A673 (cell line): ENCODE measurements around the gene MAN2A2.
"Not testable (repeated sequence)": the region's sequence is repeated elsewhere in the genome, so short reads cannot be mapped to it uniquely, and the experiment has no call there.

Experiments
- CTCF ChIP-seq: fragments of 300-800, 200-600 bp; sonication (generic); conservative IDR thresholded peaks from 2 replicates; pipeline ENCODE4 v1.5.1; 2017; ENCODE audit warnings: low read depth, mild to moderate bottlenecking, antibody characterized with exemption, low read length, moderate library complexity, mixed read lengths
- EZH2 ChIP-seq: fragments of 200-600 bp; sonication (generic); IDR thresholded peaks from 2 replicates; pipeline ENCODE4 v1.6.1; 2017; ENCODE audit warnings: borderline replicate concordance, low read depth, mild to moderate bottlenecking, mixed read lengths, antibody characterized with exemption, low read length; ENCODE audit not compliant: poor library complexity, severe bottlenecking

GRCh38 chr15:90928106-90928505 is 25.0 kb downstream of the MAN2A2 start:
- not testable (repeated sequence) for TF ChIP-seq CTCF, EZH2
